GM23338 (cell line): ENCODE data around the gene TPP2. TPM values are rescaled to one million over a fixed set of nuclear protein-coding genes. Genes with fewer than 3 reads are reported as not detected.

ENCODE experiments used
- ATAC-seq: fragments of 200-7000 bp; cut with Tn5 transposase; 3 replicates; pipeline ENCODE4 v1.9.1; 2020
- DNase-seq: peaks from one replicate; pipeline ENCODE4 v3.0.0-alpha.2; 2015; ENCODE audit warnings: low spot score
- H2AFZ ChIP-seq: fragments of 200-600 bp; sonication (generic); 2 replicates; pipeline ENCODE4 v1.8.0; 2016; ENCODE audit warnings: antibody characterized with exemption, mild to moderate bottlenecking, moderate library complexity
- H3F3A ChIP-seq: fragments of 200-600 bp; sonication (generic); replicated peaks from 2 replicates; pipeline ENCODE4 v1.8.0; 2017; ENCODE audit warnings: antibody characterized with exemption, mixed run types, low read depth
- H3K27ac ChIP-seq: fragments of 200-600 bp; sonication (generic); 2 replicates; pipeline ENCODE4 v1.6.1; 2016; ENCODE audit warnings: low read depth
- H3K27me3 ChIP-seq: fragments of 200-600 bp; sonication (generic); 2 replicates; pipeline ENCODE4 v1.8.0; 2016; ENCODE audit warnings: mild to moderate bottlenecking, mixed run types, moderate library complexity; ENCODE audit not compliant: insufficient read depth
- H3K36me3 ChIP-seq: fragments of 200-600 bp; sonication (generic); 2 replicates; pipeline ENCODE4 v1.8.0; 2016; ENCODE audit warnings: mild to moderate bottlenecking; ENCODE audit not compliant: insufficient read depth
- H3K4me1 ChIP-seq: fragments of 200-600 bp; sonication (generic); 2 replicates; pipeline ENCODE4 v1.8.0; 2016; ENCODE audit warnings: mild to moderate bottlenecking, moderate library complexity; ENCODE audit not compliant: insufficient read depth
- H3K4me2 ChIP-seq: fragments of 200-600 bp; sonication (generic); 2 replicates; pipeline ENCODE4 v1.7.1; 2017; ENCODE audit warnings: mixed run types
- H3K4me3 ChIP-seq: fragments of 200-600 bp; sonication (generic); 2 replicates; pipeline ENCODE4 v1.6.1; 2016; ENCODE audit warnings: mixed run types
- H3K79me2 ChIP-seq: fragments of 200-600 bp; sonication (generic); replicated peaks from 2 replicates; pipeline ENCODE4 v1.8.0; 2017; ENCODE audit warnings: mild to moderate bottlenecking; ENCODE audit not compliant: insufficient read depth
- H3K9me2 ChIP-seq: fragments of 200-600 bp; sonication (generic); 2 replicates; pipeline ENCODE4 v1.8.0; 2017; ENCODE audit not compliant: insufficient read depth
- H4K20me1 ChIP-seq: fragments of 200-600 bp; sonication (generic); replicated peaks from 2 replicates; pipeline ENCODE4 v1.8.0; 2017; ENCODE audit warnings: mild to moderate bottlenecking; ENCODE audit not compliant: insufficient read depth
- H3K27ac Mint-ChIP-seq: 2 replicates; pipeline ENCODE4 v1.8.0; 2020; ENCODE audit warnings: inconsistent platforms, mild to moderate bottlenecking, moderate library complexity, mixed read lengths
- H3K27me3 Mint-ChIP-seq: 3 replicates; pipeline ENCODE4 v1.8.0; 2022; ENCODE audit warnings: low read depth, mild to moderate bottlenecking, moderate library complexity, mixed read lengths, inconsistent platforms; ENCODE audit not compliant: insufficient read depth, poor library complexity
- H3K36me3 Mint-ChIP-seq: 3 replicates; pipeline ENCODE4 v1.8.0; 2021; ENCODE audit warnings: low read depth, mild to moderate bottlenecking, inconsistent platforms, moderate library complexity, mixed read lengths
- H3K4me1 Mint-ChIP-seq: 3 replicates; pipeline ENCODE4 v1.8.0; 2020; ENCODE audit warnings: mild to moderate bottlenecking, inconsistent platforms, mixed read lengths
- H3K4me3 Mint-ChIP-seq: 3 replicates; pipeline ENCODE4 v1.8.0; 2021; ENCODE audit warnings: moderate library complexity, mild to moderate bottlenecking, inconsistent platforms, mixed read lengths
- H3K9me3 Mint-ChIP-seq: 3 replicates; pipeline ENCODE4 v1.8.0; 2020; ENCODE audit warnings: moderate library complexity, mild to moderate bottlenecking, inconsistent platforms, mixed read lengths
- CREB1 ChIP-seq: fragments of 250-450 bp; sonication (Bioruptor Pico); IDR thresholded peaks from 2 replicates; pipeline ENCODE4 v1.5.0; 2020; ENCODE audit warnings: low read depth, mild to moderate bottlenecking, moderate library complexity
- EZH2 ChIP-seq: fragments of 200-600 bp; sonication (generic); IDR thresholded peaks from one replicate; pipeline ENCODE4 v1.8.0; 2017; ENCODE audit warnings: antibody characterized with exemption, mild to moderate bottlenecking, low read depth; ENCODE audit not compliant: unreplicated experiment
- EZH2phosphoT487 ChIP-seq: fragments of 200-600 bp; sonication (generic); IDR thresholded peaks from one replicate; pipeline ENCODE4 v1.8.1; 2018; ENCODE audit warnings: antibody characterized with exemption; ENCODE audit not compliant: unreplicated experiment
- JUNB ChIP-seq: IDR thresholded peaks from one replicate; pipeline ENCODE4 v1.6.1; 2016; ENCODE audit warnings: antibody characterized with exemption; ENCODE audit not compliant: unreplicated experiment
- NANOG ChIP-seq: IDR thresholded peaks from 2 replicates; pipeline ENCODE4 v1.6.1; 2016; ENCODE audit warnings: antibody characterized with exemption, borderline replicate concordance
- POLR2AphosphoS5 ChIP-seq: IDR thresholded peaks from 2 replicates; pipeline ENCODE4 v1.6.1; 2016; ENCODE audit warnings: antibody characterized with exemption, low read depth
- STAT1 ChIP-seq: IDR thresholded peaks from one replicate; pipeline ENCODE4 v1.6.1; 2016; ENCODE audit warnings: antibody characterized with exemption; ENCODE audit not compliant: unreplicated experiment
- ZNF114 ChIP-seq: fragments of 250-450 bp; sonication (Bioruptor Pico); IDR thresholded peaks from 2 replicates; pipeline ENCODE4 v1.5.0; 2020; ENCODE audit warnings: mild to moderate bottlenecking, moderate library complexity
- ZNF331 ChIP-seq: fragments of 250-450 bp; sonication (Bioruptor Pico); IDR thresholded peaks from 2 replicates; pipeline ENCODE4 v1.5.0; 2020; ENCODE audit warnings: low read depth, mild to moderate bottlenecking, moderate library complexity
- polyA plus RNA-seq: library from polyadenylated mRNA; unstranded; fragments of >200 nt; fragmentation: Nextera tagmentation; extraction: Ambion mirVana; gene quantifications from 2 replicates; pipeline ENCODE4 v1.2.1, GENCODE V29; 2016
- total RNA-seq: library from RNA; depleted of rRNA; stranded (reverse); fragments of >200 nt; shearing (Covaris generic); gene quantifications from 2 replicates; pipeline ENCODE4 v1.2.3, GENCODE V29; 2014
- TF ChIP-seq, protein P1 (sequence below): IDR thresholded peaks from one replicate; pipeline ENCODE4 v1.6.1; 2018; ENCODE audit warnings: antibody characterized with exemption; ENCODE audit not compliant: unreplicated experiment
- TF ChIP-seq, protein P2 (sequence below), 2 experiments: fragments of 200-600 bp in 1 of 2; sonication (generic) in 1 of 2; conservative IDR thresholded peaks; 2 replicates each; pipeline versions ENCODE4 v1.5.1 to v1.6.1; 2016 to 2017; ENCODE audit warnings: antibody characterized with exemption in 2 of 2, low read depth in 2 of 2, mild to moderate bottlenecking in 2 of 2, moderate library complexity in 1 of 2

Gene TPP2
- total and polyA plus RNA-seq, 2 experiments from 2014 or later: 56.6 to 111 TPM

DNA sequence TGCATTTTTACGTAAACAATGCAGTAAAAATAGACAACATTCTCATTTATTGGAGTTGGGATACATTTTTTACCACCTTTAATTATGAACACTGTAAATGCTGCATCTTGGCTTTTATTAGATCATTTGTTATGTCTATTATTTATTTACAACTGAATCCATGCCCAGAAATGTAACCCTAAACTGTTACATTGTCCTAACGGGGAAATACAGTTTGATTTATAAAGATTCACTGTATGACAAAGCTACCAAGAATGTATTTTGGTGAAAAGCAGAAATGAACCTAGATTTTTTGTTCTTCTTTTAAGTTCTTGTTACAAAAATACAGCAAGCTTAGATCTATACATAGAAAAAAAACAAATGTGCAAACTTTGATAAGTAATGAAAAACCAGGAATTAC, 97.0 kb downstream of the TPP2 start:
- peaks cover 4% of the 10 kb centered on the region; the same call in 1 of the 3 replicates for H3K9me3 Mint-ChIP-seq
- H3K4me3 Mint-ChIP-seq: no peak overlapping the region
- no peak for DNase-seq
- Histone ChIP-seq H3K27ac (no peak overlapping the region), H3K4me1 (peaks cover 13% of the 10 kb centered on the region), H3K4me2 (no peak overlapping the region), H3F3A (no peaks in the 10 kb centered on the region), H4K20me1 (no peaks in the 10 kb centered on the region), H3K27me3 (no peaks in the 10 kb centered on the region), H2AFZ (no peak overlapping the region), H3K79me2 (no peaks in the 10 kb centered on the region), H3K4me3 (no peak overlapping the region), H3K9me2 (no peaks in the 10 kb centered on the region), H3K36me3 (no peaks in the 10 kb centered on the region)
- H3K4me1 Mint-ChIP-seq: peaks cover 22% of the 10 kb centered on the region
- H3K27me3 Mint-ChIP-seq: peaks cover 3% of the 10 kb centered on the region
- no peak for ATAC-seq
- TF ChIP-seq ZNF331 (CRISPR knock-in tag) (no peak), EZH2phosphoT487 (no peak), EZH2 (no peak), JUNB (no peak), ZNF114 (no peak), POLR2AphosphoS5 (no peak), NANOG (no peak), STAT1 (no peak), CREB1 (no peak)
- TF ChIP-seq, protein P1, sequence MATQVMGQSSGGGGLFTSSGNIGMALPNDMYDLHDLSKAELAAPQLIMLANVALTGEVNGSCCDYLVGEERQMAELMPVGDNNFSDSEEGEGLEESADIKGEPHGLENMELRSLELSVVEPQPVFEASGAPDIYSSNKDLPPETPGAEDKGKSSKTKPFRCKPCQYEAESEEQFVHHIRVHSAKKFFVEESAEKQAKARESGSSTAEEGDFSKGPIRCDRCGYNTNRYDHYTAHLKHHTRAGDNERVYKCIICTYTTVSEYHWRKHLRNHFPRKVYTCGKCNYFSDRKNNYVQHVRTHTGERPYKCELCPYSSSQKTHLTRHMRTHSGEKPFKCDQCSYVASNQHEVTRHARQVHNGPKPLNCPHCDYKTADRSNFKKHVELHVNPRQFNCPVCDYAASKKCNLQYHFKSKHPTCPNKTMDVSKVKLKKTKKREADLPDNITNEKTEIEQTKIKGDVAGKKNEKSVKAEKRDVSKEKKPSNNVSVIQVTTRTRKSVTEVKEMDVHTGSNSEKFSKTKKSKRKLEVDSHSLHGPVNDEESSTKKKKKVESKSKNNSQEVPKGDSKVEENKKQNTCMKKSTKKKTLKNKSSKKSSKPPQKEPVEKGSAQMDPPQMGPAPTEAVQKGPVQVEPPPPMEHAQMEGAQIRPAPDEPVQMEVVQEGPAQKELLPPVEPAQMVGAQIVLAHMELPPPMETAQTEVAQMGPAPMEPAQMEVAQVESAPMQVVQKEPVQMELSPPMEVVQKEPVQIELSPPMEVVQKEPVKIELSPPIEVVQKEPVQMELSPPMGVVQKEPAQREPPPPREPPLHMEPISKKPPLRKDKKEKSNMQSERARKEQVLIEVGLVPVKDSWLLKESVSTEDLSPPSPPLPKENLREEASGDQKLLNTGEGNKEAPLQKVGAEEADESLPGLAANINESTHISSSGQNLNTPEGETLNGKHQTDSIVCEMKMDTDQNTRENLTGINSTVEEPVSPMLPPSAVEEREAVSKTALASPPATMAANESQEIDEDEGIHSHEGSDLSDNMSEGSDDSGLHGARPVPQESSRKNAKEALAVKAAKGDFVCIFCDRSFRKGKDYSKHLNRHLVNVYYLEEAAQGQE: no peak
- TF ChIP-seq, protein P2, sequence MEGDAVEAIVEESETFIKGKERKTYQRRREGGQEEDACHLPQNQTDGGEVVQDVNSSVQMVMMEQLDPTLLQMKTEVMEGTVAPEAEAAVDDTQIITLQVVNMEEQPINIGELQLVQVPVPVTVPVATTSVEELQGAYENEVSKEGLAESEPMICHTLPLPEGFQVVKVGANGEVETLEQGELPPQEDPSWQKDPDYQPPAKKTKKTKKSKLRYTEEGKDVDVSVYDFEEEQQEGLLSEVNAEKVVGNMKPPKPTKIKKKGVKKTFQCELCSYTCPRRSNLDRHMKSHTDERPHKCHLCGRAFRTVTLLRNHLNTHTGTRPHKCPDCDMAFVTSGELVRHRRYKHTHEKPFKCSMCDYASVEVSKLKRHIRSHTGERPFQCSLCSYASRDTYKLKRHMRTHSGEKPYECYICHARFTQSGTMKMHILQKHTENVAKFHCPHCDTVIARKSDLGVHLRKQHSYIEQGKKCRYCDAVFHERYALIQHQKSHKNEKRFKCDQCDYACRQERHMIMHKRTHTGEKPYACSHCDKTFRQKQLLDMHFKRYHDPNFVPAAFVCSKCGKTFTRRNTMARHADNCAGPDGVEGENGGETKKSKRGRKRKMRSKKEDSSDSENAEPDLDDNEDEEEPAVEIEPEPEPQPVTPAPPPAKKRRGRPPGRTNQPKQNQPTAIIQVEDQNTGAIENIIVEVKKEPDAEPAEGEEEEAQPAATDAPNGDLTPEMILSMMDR (conservative IDR thresholded peaks at IDR 0.05; ENCODE audit: low read depth in 2 of 2): no peak
- H3K36me3 Mint-ChIP-seq: no peaks in the 10 kb centered on the region
- no peak overlapping the region for H3K27ac Mint-ChIP-seq

- H3K4me2 ChIP-seq: no peak within 1 kb of the TSS
- H3K9me3 Mint-ChIP-seq: peaks cover 4% of the 10 kb centered on the region; the same call in 1 of the 3 replicates
- H3K36me3 ChIP-seq: no peaks in the 10 kb centered on the region
- no peaks in the 10 kb centered on the region for H3K27me3 ChIP-seq
- ATAC-seq (no peak), DNase-seq (no peak)
- H3K27ac ChIP-seq: no peak within 1 kb of the TSS
- H3K36me3 Mint-ChIP-seq: no peaks in the 10 kb centered on the region
- H3K27me3 Mint-ChIP-seq: no peaks in the 10 kb centered on the region
- H3K4me1 ChIP-seq: peaks cover 9% of the 10 kb centered on the region
- no peaks in the 10 kb centered on the region for H3F3A ChIP-seq
- no peak within 1 kb of the TSS for H3K4me3 Mint-ChIP-seq
- no peaks in the 10 kb centered on the region for H3K79me2 ChIP-seq
- peak within 1 kb of the TSS; percentile 11; the same call in 1 of the 2 replicates for H2AFZ ChIP-seq
- H4K20me1 ChIP-seq: no peaks in the 10 kb centered on the region
- no peaks in the 10 kb centered on the region for H3K9me2 ChIP-seq
- H3K4me3 ChIP-seq: no peak within 1 kb of the TSS
- H3K4me1 Mint-ChIP-seq: peaks cover 13% of the 10 kb centered on the region
- H3K27ac Mint-ChIP-seq: no peak within 1 kb of the TSS
- no peak for TF ChIP-seq JUNB
- TF ChIP-seq CREB1: no peak
- TF ChIP-seq EZH2: no peak
- TF ChIP-seq EZH2phosphoT487: no peak
- no peak for TF ChIP-seq ZNF331 (CRISPR knock-in tag)
- no peak for TF ChIP-seq ZNF114
- no peak for TF ChIP-seq POLR2AphosphoS5
- TF ChIP-seq, protein P1: no peak
- TF ChIP-seq, protein P2 (conservative IDR thresholded peaks at IDR 0.05; ENCODE audit: low read depth in 2 of 2): no peak
- no peak for TF ChIP-seq NANOG
- TF ChIP-seq STAT1: no peak
These were observed 98.2 kb downstream of the TPP2 start, which contains the start of gene METTL21C for GRCh38 chr13:102694937-102695336. TSS of gene METTL21C (minus strand) at chr13:102695044. CDS start at chr13:102694498, 546 bp downstream.
